ENCODE results near the gene ARHGAP15.
A peak's percentile ranks its signal among the peaks of the same experiment; 100 is the strongest.

Gene ARHGAP15

DNA sequence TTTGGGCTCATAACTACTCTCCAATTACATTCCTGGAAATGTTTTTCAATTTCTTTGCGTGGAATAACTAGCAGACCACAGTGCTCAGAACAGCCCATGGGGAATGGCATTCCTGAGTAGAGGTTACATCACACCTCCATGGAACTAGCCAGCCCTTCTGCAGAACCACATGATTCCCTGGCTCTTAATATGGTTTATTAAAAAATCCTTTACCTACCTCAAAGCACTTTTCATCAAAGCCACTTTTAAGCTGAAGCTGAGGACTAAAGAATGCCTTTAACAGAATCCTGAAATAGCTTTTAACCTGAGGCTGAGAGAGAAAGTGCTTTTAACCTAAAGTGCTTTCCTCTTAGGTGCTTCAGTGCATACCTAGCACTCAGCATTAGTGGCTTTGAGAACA is 376.3 kb downstream of the ARHGAP15 start:
- Histone ChIP-seq H3K27ac (replicated peaks) (no peak overlapping the region), H3K4me3 (replicated peaks; ENCODE audit: insufficient read depth, low read length) (no peak overlapping the region), H3K27me3 (ENCODE audit: insufficient read depth, poor library complexity, severe bottlenecking) (no peaks in the 10 kb centered on the region)
- no peak for DNase-seq (ENCODE audit: low read depth in 1 of 2, low spot score in 1 of 2)
- TF ChIP-seq, protein P1, sequence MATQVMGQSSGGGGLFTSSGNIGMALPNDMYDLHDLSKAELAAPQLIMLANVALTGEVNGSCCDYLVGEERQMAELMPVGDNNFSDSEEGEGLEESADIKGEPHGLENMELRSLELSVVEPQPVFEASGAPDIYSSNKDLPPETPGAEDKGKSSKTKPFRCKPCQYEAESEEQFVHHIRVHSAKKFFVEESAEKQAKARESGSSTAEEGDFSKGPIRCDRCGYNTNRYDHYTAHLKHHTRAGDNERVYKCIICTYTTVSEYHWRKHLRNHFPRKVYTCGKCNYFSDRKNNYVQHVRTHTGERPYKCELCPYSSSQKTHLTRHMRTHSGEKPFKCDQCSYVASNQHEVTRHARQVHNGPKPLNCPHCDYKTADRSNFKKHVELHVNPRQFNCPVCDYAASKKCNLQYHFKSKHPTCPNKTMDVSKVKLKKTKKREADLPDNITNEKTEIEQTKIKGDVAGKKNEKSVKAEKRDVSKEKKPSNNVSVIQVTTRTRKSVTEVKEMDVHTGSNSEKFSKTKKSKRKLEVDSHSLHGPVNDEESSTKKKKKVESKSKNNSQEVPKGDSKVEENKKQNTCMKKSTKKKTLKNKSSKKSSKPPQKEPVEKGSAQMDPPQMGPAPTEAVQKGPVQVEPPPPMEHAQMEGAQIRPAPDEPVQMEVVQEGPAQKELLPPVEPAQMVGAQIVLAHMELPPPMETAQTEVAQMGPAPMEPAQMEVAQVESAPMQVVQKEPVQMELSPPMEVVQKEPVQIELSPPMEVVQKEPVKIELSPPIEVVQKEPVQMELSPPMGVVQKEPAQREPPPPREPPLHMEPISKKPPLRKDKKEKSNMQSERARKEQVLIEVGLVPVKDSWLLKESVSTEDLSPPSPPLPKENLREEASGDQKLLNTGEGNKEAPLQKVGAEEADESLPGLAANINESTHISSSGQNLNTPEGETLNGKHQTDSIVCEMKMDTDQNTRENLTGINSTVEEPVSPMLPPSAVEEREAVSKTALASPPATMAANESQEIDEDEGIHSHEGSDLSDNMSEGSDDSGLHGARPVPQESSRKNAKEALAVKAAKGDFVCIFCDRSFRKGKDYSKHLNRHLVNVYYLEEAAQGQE (IDR thresholded peaks at IDR 0.05; ENCODE audit: insufficient replicate concordance, low read depth), result no peak
- TF ChIP-seq POLR2AphosphoS5 (IDR thresholded peaks at IDR 0.05; ENCODE audit: low read depth) (no peak), SPI1 (IDR thresholded peaks at IDR 0.05; ENCODE audit: borderline replicate concordance, low read depth) (no peak), GABPA (IDR thresholded peaks at IDR 0.05; ENCODE audit: low read depth) (no peak)
- TF ChIP-seq, protein P2, sequence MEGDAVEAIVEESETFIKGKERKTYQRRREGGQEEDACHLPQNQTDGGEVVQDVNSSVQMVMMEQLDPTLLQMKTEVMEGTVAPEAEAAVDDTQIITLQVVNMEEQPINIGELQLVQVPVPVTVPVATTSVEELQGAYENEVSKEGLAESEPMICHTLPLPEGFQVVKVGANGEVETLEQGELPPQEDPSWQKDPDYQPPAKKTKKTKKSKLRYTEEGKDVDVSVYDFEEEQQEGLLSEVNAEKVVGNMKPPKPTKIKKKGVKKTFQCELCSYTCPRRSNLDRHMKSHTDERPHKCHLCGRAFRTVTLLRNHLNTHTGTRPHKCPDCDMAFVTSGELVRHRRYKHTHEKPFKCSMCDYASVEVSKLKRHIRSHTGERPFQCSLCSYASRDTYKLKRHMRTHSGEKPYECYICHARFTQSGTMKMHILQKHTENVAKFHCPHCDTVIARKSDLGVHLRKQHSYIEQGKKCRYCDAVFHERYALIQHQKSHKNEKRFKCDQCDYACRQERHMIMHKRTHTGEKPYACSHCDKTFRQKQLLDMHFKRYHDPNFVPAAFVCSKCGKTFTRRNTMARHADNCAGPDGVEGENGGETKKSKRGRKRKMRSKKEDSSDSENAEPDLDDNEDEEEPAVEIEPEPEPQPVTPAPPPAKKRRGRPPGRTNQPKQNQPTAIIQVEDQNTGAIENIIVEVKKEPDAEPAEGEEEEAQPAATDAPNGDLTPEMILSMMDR (IDR thresholded peaks at IDR 0.05; ENCODE audit: insufficient read depth, low read length), result no peak

DNA sequence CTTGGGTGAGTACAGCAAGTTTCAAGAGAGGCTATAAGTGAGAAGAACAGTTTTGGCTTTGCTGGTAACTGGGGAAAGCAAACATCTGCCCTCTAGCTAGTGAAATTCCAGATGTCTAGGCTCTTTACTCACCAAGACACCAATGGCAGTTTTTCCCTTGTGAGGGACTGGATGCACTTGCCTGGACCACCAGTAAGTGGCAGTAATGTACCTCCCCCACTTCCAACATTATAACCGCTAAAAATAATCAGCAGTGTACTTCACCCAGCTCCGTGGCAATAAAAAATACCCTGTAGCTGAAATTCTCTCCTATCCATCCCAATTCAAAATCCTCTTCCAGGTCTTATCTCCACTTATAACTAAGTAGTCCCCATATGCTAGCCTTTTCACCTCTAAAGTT is 383.9 kb downstream of the ARHGAP15 start:
- no peak for TF ChIP-seq GABPA (IDR thresholded peaks at IDR 0.05; ENCODE audit: low read depth)
- TF ChIP-seq, protein P2 (IDR thresholded peaks at IDR 0.05; ENCODE audit: insufficient read depth, low read length), result peak; percentile 23
- H3K4me3 ChIP-seq (replicated peaks; ENCODE audit: insufficient read depth, low read length), result no peak overlapping the region
- no peak for DNase-seq (ENCODE audit: low read depth in 1 of 2, low spot score in 1 of 2)

DNA sequence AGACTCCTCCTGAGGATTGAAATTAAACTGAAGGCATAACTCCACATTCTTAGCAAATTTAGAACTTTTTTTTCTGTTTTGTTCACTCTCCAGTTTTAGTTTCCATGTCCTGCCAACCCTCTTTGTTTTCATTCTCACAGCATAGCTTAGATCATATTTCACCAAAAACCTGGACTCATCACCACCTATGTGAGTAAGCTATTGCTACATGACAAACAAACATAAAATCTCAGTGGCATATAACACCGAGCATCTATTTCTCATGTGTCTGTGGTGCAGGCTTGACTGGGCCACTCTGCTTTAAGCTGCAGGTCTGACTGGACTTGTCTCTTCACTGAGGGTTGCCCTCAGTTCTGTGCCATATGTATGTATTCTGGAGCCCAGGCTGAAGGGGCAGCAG is 385.2 kb downstream of the ARHGAP15 start:
- H3K4me3 ChIP-seq (replicated peaks; ENCODE audit: insufficient read depth, low read length), result no peak overlapping the region
- no peak for DNase-seq (ENCODE audit: low read depth in 1 of 2, low spot score in 1 of 2)
- no peaks in the 10 kb centered on the region for H3K27me3 ChIP-seq (ENCODE audit: insufficient read depth, poor library complexity, severe bottlenecking)
- H3K27ac ChIP-seq (replicated peaks), result no peak overlapping the region
- TF ChIP-seq, protein P2 (IDR thresholded peaks at IDR 0.05; ENCODE audit: insufficient read depth, low read length), result no peak
- TF ChIP-seq SPI1 (IDR thresholded peaks at IDR 0.05; ENCODE audit: borderline replicate concordance, low read depth), result no peak
- TF ChIP-seq GABPA (IDR thresholded peaks at IDR 0.05; ENCODE audit: low read depth), result no peak
- no peak for TF ChIP-seq POLR2AphosphoS5 (IDR thresholded peaks at IDR 0.05; ENCODE audit: low read depth)
- TF ChIP-seq, protein P1 (IDR thresholded peaks at IDR 0.05; ENCODE audit: insufficient replicate concordance, low read depth), result no peak

More for the DNA sequence above, 383.9 kb downstream of the ARHGAP15 start:
- Histone ChIP-seq H3K27me3 (ENCODE audit: insufficient read depth, poor library complexity, severe bottlenecking) (no peaks in the 10 kb centered on the region), H3K27ac (replicated peaks) (no peak overlapping the region)

DNA sequence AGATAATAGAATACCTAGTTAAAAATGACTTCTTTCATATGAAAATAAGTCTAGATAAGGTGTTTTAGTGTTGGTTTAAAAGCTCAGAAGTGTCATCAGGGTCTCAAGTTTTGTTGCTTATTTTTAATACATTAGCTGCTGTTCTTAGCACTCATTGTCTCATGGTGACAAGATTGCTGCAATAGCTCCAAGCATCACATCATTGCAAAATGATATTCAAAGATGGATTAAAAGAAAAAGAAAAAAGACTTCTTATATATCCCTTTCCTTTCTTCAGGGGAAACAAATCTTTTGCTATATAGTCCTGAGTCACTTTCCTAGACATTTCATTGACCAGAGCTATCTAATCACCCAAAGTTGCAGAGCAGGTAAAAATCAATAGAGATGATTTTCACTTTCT is 386.1 kb downstream of the ARHGAP15 start:
- no peak for DNase-seq (ENCODE audit: low read depth in 1 of 2, low spot score in 1 of 2)
- H3K27me3 ChIP-seq (ENCODE audit: insufficient read depth, poor library complexity, severe bottlenecking), result no peaks in the 10 kb centered on the region
- H3K4me3 ChIP-seq (replicated peaks; ENCODE audit: insufficient read depth, low read length), result no peak overlapping the region
- H3K27ac ChIP-seq (replicated peaks), result no peak overlapping the region
- TF ChIP-seq, protein P2 (IDR thresholded peaks at IDR 0.05; ENCODE audit: insufficient read depth, low read length), result no peak
- TF ChIP-seq GABPA (IDR thresholded peaks at IDR 0.05; ENCODE audit: low read depth) (no peak), SPI1 (IDR thresholded peaks at IDR 0.05; ENCODE audit: borderline replicate concordance, low read depth) (no peak), POLR2AphosphoS5 (IDR thresholded peaks at IDR 0.05; ENCODE audit: low read depth) (no peak)
- TF ChIP-seq, protein P1 (IDR thresholded peaks at IDR 0.05; ENCODE audit: insufficient replicate concordance, low read depth), result no peak

Measured in HL-60 (cell line).